GM18502 (cell line): ENCODE data around the gene MYO10.

ENCODE experiments used
- ATAC-seq: cut with Tn5 transposase; IDR thresholded peaks from one replicate; pipeline ENCODE4 v1.9.1; 2021; ENCODE audit warnings: mild to moderate bottlenecking; ENCODE audit not compliant: unreplicated experiment, poor library complexity

Gene MYO10

GRCh38 chr5:16866795-16867576 lies 69.1 kb downstream of the MYO10 start:
- no peak for ATAC-seq

DNA sequence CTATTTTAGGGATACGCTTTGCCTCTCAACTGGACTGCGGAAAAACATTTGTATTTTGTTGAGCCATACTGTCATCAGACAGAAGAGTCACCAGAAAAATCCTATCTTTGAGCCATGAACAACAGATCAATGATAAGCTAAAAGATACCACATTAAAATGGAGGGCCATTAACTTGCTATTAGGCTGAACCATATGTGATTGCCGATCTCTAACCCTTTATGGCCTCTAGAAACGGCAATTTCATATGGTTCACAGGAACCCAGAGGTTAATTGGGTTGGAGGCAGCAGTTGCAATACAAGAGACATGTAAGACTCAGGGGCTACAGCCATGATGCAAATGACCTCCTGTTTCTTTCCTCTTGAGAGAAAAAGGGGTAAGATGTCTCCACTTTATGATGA lies 69.8 kb downstream of the MYO10 start:
- ATAC-seq = no peak

DNA sequence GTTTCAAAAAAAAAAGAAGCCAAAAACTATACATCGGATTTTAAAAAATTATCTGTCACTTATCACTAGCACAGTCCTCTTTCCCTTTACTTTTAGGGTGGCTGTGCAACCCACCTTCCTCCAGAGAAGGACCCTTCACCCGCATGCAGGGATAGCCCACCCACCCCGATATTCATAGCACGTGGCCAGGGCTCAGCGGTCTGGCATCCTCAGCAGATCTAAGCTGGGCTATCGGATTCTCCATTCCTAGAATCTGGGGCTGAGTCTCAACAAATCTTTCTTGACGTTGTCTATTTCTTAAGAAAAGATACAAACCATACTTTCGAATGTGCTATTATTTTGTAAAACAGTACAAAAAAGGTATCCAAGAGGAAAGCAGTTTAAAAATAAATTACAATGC lies 70.9 kb downstream of the MYO10 start:
- no peak for ATAC-seq

- no peak for ATAC-seq
Observed at GRCh38 chr5:16864631-16865131, 71.4 kb downstream of the MYO10 start.

- no peak for ATAC-seq
Observed at GRCh38 chr5:16863469-16863946, 72.6 kb downstream of the MYO10 start.

GRCh38 chr5:16862777-16863176 lies 73.3 kb downstream of the MYO10 start:
- no peak for ATAC-seq

DNA sequence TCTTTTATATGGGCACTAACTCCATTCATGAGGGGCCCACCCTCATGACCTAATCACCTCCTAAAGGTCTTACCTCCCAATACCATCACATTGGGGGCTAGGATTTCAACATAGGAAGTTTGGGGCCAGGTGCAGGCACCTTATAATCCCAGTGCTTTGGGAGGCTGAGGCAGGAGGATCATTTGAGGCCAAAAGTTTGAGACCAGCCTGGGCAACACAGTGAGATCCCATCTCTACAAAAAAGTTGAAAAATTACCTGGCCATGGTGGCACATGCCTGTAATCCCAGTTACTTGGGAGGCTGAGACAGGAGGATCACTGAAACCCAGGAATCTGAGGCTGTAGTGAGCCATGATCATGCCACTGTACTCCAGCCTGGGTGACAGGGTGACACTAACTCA lies 76.7 kb downstream of the MYO10 start:
- ATAC-seq = no peak

DNA sequence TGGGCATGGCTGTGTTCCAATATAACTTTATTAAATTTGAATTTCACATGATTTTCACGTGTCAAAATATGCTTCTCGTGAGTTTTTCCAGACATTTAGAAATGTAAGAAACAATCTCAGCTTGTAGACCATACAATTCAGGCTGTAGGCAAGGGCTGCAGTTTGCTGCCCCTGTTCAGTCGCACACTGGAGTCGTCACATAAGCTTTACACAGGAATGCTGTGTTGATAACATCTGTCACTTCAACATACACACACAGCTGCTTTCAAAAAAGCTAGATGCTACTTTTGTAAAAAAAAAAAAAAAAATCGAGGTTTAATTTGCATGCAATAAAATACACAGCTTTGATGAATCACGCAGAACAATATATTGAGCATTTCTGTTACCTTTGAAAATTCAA lies 77.9 kb downstream of the MYO10 start:
- ATAC-seq = no peak

DNA sequence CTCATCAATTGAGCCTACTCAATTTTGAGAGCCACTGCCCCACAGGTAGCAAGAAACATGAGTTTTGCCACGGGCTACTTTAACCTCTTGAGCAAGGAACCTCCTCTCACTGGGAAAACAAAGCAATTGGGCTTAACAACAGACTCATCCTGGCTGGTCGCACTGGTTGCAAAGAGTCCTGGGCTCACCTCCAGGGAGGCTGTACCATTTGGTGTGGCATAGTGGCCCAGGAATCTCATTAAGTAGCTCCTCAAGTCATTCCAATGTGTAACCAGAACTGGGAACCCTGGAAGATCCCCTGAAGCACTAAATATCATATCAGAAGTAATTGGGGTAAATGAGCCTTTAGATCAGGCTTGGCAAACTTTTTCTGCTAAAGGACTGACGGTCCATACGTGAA lies 78.5 kb downstream of the MYO10 start:
- ATAC-seq = no peak

DNA sequence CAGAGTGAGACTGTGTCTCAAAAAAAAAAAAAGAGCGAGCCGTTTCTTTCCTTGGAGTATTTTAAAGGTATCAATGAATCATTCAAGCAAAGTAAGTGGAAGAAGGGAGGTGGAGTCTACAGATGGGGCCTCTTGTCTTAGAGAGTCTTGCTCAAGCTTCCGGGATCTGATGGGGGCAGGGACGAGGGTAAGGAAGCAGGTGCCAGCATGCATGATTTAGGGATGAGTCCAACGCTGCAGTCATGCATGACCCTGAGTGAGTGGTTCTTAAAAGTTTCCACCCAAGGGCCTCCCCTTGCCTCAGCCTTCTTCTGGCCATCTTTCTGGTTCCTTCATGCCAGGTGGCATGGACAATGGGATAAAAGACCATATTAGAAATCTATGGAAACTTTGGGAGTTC lies 79.6 kb downstream of the MYO10 start:
- no peak for ATAC-seq

DNA sequence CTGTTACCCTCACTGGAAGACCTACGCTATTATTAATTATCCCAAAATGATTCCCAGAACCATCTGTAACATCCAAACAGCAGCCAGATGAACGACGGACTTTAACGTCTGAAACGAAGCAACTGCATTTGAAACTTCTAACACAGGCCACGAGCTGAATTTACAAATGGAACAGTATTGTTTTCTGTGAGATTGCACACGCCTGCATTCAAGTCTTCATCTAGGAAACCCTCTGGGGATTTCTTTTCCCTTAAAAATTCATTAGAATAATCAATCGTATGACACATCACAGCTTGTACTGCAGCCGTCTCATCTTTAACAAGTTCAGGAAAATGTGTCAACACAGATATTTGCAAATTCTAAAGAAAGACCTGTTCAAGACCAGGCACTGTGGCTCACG lies 80.2 kb downstream of the MYO10 start:
- ATAC-seq = no peak

DNA sequence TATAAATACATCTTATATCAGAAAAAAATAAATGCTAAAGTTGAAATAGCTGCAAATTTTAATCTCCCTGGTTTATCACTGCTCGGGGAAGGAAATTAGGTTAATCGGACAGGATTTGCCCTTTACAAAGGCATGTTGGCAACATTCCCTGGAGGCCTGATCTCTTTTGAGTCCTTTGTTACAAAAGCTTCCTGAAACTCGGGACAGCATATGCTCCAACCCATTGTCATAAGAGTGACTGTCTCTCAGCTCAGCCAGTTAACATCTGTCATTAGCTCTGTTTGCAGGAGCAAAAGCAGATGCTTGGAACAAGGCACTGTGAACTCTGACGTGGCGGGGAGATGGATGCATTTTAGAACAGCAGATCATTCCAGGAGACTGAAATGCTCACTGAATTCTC lies 80.6 kb downstream of the MYO10 start:
- ATAC-seq = no peak

- no peak for ATAC-seq
Observed at GRCh38 chr5:16854351-16854750, 81.7 kb downstream of the MYO10 start.

GRCh38 chr5:16853518-16853917 lies 82.6 kb downstream of the MYO10 start:
- no peak for ATAC-seq

- no peak for ATAC-seq
Observed at GRCh38 chr5:16852251-16853005, 83.7 kb downstream of the MYO10 start.

- no peak for ATAC-seq
Observed at GRCh38 chr5:16849775-16850174, 86.3 kb downstream of the MYO10 start.

- ATAC-seq = no peak
Observed at GRCh38 chr5:16849181-16849580, 86.9 kb downstream of the MYO10 start.

GRCh38 chr5:16844952-16845351 lies 91.1 kb downstream of the MYO10 start:
- ATAC-seq = no peak

DNA sequence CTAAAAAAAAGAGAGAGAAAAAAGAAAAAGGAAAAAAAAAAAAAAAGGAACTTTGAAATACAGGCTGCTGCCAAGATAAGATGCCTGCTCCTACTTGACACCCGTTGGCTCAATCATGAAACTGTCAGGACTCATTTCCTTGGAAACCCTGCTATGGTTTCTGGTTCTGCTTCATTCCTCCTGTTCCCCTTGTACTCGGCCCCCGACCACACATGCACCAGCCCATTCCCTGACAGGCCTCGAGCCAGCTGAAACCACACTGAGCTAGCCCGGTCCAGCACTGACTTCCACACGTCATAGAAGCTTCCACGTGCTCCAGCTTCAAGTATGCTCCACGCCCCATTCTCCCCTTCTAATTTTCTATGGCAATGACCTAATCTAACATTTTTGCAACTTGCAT lies 93.2 kb downstream of the MYO10 start:
- ATAC-seq = no peak

DNA sequence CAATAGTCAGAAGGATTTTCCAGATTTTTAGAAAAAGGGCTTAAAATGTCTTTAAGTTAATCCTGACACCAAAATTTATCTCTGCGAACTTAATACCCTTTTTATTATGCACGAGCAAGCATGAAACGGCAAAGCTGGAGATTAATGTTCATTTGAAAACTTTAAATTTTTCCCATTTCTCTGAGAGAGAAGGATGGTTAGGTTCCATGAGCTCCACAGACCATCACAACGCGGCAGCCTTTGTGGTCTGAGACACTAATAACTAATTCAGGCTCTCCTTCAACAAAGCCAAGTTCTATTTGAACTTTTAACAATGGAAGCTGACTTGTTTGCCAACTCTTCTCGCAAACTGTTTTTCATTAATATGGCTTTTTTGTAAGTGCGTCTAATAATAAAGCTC lies 94.7 kb downstream of the MYO10 start:
- no peak for ATAC-seq

DNA sequence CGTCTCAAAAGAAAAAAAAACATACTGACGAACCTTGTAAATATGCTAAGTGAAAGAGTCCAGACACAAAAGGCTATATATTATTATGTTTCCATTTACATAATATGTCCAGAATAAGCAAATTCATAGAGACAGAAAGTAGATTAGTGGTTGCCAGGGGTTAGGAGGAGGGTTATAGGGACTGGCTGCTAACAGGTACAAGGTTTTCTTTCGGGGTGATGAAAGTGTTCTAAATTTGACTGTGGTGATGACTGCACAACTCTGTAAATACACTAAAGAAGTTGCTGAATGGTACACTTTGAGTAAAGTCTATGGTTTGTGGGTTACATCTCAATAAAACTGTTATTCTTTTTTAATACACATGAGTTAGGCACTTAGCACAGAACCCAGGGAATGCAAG lies 98.8 kb downstream of the MYO10 start:
- no peak for ATAC-seq

GRCh38 chr5:16834029-16834428 lies 102.1 kb downstream of the MYO10 start:
- ATAC-seq = no peak
